ENCODE results near the gene APP.
"Not testable (repeated sequence)": the region's sequence is repeated elsewhere in the genome, so short reads cannot be mapped to it uniquely, and the experiment has no call there.

The APP gene

DNA sequence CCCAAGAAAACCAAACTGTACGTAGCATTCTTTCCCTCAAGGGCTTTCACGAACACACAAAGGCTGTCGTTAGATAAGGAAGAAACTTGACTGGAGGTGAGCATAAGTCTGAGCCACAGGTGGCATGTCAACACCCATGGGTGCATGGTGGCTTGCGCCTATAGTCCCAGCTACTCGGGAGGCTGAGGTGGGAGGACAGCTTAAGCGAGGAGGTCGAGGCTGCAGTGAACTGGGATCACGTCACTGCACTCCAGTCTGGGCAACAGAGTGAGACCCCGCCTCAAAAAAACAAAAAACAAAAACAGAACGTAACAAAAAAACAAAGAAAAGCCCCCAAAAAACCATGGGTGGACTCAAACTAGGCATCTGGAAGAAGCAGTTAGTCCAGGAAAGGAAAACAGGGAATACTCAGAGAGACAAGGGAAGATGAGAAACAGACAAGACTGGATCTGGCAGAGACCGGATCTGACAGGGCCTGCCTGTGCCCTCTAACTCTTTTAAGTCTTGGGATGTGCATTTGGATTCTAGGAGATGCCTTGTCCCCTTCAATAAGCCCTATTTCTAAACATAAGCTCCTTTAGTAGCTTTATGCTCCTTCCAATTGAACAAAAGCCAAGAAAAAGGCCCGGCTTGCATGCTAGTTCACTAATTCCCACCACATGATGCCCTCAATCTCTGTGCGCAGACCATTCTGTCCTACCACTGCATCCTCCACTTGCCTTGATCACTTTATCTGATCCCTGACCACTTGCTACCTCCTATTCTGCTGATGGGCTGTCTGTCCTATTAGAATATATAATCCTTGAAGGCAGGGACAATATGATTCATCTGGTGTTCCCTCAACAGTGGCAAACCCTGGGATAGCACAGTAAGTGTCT is 73.8 kb downstream of the APP start:
- no peak for DNase-seq

DNA sequence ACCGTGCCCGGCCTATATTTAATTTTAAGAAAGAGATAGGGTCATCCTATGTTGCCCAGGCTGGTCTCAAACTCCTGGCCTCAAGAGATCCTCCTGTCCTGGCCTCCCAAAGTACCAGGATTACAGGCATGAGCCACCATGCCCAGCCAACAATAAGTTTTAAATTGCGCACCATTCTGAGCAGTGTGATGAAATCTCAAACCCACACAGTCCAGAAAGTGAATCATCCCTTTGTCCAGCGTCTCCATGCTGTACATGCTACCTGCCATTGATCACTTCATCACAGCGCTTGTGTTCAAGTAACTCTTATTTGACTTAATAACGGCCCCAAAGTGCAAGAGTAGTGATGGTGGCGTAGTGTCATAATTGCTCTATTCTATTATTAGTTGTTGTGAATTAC is 75.4 kb downstream of the APP start:
- DNase-seq: no peak

GRCh38 chr21:26093122-26093521 is 77.4 kb downstream of the APP start:
- DNase-seq: no peak

DNA sequence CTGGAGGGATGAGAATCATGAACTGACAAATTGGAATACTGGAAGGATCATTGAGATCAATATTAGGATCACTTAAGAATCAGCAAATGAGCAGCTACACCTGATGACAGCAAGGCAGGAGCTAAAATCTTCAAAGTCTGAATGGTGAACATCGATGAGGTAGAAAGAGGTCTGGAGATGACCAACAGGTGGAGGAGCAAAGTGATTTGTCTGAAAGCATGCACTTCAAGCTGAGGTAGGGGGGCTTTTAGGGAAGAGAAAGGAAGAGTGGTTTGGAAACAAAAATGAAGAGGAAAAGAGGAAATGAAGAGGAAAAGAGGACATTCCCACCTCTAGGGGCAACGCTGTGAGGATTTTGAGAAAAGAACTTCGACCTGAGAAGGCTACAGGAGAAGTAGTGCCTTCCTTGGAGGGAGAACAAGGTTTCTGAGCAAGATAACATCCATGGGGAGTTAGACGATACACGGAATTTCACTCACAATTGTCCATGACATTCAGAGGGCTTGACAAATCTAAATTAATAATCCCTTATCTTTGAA is 79.0 kb downstream of the APP start:
- no peak for DNase-seq

- DNase-seq: no peak
These were observed 80.8 kb downstream of the APP start for GRCh38 chr21:26089730-26090129.

DNA sequence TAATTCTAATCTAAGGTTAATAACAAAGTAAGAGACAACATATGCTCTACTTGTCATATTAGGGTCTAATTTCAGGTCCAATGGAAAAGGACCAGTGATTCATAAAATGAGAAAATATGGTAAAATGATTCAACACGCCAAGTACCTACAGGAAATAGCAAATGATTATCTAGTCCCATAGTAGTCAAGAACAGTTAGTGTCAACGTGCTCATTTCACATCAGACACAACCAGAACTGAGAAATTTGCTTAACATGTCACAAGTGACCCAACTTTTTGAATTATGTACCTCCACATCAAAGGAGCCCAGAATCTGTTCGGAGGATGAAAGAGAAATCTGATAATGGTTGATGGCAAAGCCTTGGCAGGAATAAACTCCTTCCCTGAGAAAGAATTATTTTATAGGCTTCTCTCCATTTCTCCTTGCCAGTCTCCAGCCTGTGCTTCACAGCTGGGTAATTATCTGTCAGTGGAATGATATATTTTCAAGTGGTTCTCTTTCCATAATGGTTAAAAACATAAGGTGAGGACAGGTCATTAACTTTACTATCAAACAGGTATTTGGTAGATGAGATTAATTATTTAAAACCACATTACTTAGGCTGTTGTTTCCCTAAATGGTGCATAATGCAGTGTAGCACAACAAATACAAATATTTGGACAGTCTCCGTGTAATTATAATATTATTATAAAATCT is 83.2 kb downstream of the APP start:
- no peak for DNase-seq

DNA sequence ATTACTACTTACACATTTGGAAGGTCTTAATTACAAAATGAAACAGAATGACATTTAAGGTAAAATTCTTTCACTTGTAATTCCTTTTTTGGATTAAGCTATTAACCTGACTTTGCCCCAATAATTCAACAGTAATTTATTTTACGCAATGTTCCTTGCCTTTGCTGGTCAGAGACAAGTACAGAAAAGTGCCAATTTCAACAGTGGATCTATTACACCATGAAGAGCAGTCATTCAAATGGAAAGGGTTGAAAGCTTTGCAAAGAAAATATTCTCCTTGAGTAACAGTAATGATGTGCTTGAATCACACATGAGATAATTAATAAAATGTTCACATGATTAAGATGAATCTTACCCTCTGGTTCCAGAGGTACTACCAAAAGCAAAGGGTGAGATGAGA is 84.7 kb downstream of the APP start:
- no peak for DNase-seq

DNA sequence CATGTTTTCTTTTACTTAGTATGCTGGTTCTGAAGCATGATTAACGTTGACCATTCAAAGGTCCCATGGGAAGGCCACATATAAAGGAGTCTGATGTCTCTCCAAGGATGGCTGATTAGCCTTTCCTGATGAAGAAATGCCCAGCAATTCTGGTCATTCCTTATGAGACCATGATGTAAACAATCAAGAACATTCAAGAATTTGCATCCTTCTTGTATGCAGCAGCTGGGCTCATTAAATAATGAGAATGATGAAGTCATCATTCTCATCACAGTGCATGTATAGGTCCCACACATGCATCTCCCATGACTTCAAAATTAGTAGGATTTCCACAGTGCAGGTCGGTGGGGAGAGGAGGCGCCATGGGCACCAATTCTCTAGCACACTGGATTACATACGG is 85.4 kb downstream of the APP start:
- DNase-seq: no peak

GRCh38 chr21:26082549-26082948 is 88.0 kb downstream of the APP start:
- DNase-seq: no peak

GRCh38 chr21:26081175-26081760 is 89.3 kb downstream of the APP start:
- not testable (repeated sequence) for DNase-seq

- DNase-seq: no peak
These were observed 90.4 kb downstream of the APP start for GRCh38 chr21:26080211-26080610.

DNA sequence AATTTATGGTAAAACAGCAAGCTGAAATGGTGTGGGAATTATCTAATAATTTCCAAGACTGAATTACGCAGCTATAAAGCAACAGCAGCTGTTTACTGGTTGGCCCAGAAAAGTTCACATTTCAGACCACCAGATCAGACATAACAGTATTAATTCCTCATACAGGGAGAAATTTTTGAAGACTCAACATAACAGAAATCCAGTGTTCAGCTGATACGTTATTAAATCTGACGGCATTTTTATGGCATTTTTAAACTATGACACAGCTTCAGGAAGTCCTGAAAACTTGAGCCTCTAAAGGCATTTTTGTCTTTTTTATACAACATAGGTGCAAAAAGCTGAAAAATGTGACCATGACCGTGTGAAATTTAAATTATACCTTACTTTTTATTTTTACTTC is 91.2 kb downstream of the APP start:
- DNase-seq: no peak

DNA sequence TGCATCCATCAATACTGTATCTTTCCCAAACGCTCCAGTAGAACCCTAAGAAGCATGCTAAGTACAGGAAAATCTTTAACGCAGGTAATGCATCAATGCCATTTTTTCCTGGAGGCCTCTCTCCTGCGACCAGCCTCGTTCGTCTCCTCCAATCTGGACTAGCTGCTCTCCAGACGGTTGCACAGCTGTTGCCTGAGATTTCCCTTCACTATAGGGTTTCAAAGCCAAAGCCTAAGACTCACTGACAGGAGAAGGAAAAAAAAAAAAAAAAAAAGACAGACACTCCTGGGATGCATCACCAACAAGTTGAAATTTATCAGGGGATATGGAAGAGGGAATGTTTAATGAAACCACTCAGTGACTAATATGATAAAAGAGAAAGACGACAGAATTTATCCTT is 93.0 kb downstream of the APP start:
- DNase-seq: no peak

GRCh38 chr21:26072666-26073615 is 97.6 kb downstream of the APP start:
- DNase-seq: no peak

DNA sequence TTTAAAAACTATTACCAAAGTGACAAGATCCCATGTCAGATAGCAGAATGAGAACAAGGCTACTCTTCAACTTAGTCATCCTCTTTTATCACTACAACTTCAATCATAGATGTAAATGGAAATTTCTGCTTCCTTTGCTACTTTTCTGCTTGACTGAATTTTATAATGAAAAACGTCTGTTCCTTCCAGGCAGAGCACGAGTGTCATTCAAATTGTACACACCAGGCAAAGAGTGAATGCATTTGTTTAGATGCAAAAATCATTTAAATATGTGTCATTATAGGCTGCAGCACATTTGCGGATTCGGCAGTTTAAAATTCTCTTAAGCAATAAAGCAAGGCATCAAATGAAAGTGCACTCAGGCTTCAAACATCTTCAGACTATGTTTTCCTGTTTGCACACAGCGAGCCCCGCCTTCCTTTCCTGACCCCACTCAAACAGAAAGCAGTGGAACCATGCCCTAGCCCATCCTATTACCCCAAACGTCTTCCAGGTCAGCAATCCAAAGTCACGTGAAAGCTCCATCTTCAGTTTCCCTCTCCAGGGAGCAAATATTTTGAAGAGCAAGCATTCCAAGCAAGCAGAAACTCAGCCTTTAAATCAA is 99.6 kb downstream of the APP start:
- peak; percentile 29 for DNase-seq

- DNase-seq: no peak
These were observed 100.4 kb downstream of the APP start for GRCh38 chr21:26070121-26070520.

DNA sequence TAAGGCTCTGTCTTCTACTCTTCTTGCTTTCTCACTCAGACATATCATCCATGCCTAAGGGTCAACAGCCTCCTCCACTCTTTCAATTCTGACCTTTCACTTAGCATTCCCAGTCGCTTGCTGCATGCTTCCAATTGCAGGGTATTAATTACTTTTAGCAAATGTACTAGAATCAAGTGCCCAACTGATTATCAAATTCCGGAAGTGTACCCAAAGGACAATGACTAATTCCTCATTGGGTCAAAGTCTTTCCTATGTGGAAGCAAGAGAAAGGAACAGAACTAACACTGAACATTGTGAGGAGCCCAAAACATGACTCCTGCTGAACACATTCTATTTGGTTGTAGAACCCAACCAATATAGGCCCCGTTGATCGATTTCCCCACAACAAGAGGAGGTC is 101.8 kb downstream of the APP start:
- DNase-seq: no peak

DNA sequence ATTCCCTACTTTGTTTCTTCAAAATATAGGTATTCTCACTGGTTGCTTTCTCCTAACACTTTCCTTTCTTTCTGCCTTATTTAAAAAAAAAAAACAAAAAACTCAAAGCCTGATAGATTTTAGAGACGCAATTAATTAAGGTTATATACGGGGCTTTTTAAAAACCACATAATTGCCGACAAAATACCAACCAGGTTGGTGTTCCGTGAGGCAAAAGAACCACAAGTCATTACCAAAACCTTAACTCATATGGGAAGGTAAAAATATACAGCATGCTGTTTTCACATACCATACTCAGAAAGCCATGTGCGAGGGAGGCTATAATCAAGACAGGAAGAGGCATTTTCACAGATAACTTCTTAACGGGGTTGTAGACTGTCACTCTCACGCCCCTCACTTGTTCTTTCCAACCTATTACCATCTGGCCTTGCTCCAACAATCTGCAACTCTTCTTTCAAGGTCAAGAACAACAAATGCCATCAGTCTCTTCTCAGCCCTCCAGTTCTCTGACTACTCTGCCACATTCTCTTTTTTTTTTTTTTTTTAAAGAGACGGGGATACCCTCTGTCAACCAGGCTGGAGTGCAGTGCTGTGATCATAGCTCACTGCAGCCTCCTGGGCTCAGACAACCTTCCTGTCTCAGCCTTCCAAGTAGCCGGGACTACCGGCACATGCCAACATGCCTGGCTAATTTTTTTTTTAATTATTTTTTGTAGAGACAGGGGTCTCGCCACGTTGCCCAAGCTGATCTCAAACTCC is 102.6 kb downstream of the APP start:
- no peak for DNase-seq

DNA sequence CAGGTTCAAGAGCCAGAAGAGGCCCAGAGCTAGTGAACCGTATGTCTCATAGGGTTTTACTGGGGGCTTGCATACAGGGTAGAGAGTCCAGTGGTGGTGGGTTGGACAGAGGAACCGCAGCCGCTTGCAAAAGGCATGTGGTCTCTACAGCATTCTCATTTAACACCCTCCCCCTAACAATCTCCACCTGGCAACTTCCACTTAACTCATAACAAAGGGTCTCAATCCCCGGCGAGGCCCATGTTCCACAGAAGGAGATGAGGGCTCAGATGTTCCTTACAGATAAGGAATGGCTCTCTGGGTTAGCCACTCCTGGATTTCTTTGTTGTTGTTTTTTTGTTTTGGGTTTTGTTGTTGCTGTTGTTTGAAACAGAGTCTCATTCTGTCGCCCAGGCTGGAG is 106.1 kb downstream of the APP start:
- no peak for DNase-seq

GRCh38 chr21:26061437-26061836 is 109.1 kb downstream of the APP start:
- no peak for DNase-seq

- no peak for DNase-seq
These were observed 110.0 kb downstream of the APP start for GRCh38 chr21:26060335-26061115.
